Mucosa of gallbladder (tissue), 1 donor: ENCODE results near the gene VPS37B. TPM values are rescaled to one million over a fixed set of nuclear protein-coding genes. Genes with fewer than 3 reads are reported as not detected.
A peak's percentile ranks its signal among the peaks of the same experiment; 100 is the strongest.

Experiments used
- DNase-seq: peaks from one replicate; pipeline ENCODE4 v3.0.0-alpha.2; 2020; ENCODE audit warnings: low spot score
- total RNA-seq: library from RNA; stranded (reverse); gene quantifications from one replicate; pipeline ENCODE4 v1.2.1, GENCODE V29; 2021
- donor health status: DM: no; HTN: no; CAD: no.

VPS37B gene
- total RNA-seq, 1 donor from 2014 or later = 45.8 TPM

DNA sequence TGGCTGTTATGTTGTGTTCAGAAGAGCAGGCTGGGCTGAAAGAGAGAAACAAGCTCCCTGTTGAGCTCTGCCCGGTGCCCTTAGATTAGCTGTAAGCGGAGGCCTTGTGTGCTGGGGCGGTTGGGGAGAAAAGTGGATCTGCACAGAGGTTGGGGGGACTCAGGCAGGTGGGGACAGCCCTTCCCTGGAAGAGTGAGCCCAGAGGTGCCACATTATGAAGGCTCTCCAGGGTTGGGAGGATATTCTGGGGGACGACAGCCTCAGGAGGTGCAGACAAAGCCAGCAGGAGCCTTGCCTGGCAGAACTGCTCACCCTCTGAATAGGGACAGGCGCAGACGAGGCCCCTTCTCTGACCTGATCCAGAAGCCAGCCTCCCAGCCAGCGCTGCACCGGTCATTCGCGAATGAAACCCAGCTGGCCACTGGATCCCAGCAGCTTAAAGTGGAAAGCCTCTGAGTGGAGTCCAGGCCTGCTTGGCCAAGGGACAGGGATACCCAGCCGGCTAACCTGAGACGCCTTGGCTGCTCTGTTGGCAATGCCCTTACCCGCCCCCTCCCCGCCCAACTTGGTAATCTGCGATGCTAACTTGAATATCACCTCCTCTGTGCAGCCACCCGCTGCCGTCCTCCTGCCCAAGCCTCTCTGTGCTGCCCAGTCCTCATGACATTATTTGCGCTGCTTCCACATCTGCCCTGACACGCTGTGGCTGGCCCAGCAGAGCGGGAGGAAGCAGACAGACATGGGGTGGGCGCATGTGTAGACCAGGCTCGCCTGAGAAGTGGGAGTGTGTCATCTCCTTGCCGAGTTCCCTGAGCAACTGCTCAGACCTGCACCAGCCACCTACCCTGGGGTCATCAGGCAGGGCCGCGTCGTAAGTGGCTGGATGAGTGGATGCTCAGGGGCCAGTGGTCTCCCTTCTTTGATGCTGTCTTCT lies 55.1 kb downstream of the VPS37B start:
- no peak for DNase-seq

DNA sequence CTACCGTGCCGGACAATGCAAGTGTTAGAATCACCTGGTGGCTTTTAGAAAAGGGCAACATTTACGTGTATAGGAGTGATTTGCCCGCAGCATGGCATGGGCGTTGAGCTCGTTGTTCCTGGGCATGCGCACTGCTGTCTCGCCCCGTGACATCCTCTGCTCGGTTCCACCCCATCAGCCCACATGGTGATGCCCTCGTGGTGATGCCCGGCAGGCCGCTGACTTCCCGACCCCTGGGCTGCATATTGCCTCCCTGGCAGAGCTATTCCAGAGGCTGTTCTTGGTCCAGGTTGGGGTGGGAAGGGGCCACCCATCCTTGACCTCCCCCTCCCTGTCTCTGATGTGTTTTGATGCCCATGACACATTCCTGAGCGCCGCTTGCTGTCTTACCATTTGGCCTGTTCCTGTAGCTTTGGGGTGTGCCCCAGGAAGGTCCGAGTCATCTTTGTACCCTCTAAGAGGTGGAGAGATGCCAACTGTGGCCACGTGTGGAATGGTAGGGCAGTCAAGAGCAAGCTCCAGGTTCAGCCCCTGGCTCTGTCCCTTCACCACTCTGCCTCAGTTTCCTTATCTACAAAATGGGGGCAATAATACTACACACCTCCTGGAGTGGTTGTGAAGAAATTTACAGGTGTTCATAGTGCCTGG lies 55.9 kb downstream of the VPS37B start:
- no peak for DNase-seq

GRCh38 chr12:122838841-122839240 lies 57.1 kb downstream of the VPS37B start:
- no peak for DNase-seq

DNA sequence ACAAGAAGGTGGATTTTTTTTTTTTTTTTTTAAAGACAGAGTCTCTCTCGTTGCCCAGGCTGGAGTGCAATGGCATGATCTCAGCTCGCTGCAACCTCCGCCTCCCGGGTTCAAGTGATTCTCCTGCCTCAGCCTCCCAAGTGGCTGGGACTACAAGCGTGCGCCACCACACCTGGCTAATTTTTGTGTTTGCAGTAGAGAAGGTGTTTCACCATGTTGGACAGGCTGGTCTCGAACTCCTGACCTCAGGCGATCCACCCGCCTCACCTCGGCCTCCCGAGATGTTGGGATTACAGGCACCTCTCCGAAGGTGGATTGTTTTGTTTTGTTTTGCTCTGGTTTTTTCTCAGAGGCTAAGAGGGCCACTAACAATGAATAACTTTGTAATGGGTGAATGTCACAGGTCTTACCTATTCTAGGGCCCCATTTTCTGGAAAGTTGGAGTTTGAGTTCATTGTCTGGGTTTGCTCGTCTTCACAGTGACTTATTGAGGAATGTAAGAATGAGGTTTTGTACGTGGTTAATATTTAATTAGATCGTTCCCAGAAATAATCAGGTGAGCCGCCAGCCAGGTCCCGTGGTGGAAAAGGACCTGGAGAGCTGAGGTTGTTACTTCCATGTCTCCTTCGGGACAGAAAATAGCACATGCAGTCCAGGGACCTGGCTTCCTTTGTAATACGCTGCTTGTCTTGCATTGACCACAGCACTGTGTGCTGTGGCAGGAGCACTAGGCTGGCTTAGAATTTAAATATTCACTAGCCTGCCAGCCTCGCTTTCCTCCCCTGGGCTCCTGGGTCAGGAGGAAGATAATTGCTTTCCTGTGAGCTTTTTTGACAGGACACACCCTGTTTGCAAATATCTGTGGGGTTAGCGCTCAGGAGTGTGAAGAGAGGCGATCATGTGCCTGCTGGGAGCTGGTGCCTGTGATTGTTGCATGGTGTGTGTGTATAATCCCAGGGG lies 58.3 kb downstream of the VPS37B start:
- peak; percentile 66 for DNase-seq

- DNase-seq = peak; percentile 45
Observed at GRCh38 chr12:122836027-122836921, 59.6 kb downstream of the VPS37B start.

DNA sequence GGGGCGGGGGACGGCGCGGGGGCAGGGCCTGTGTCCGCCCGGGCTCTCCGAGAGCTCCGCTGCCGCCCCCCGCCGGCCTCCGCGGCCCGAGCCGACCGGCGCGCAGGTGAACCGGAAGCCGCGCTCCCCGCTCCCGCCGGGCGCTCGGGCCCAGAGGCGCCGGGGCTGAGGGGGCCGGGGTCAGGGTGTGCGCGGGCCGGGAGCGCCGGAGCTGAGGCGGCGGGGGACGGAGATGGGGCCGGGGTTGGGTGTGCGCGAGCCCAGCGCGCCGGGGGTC lies 60.2 kb downstream of the VPS37B start:
- no peak for DNase-seq

- DNase-seq = peak; percentile 48
Observed at GRCh38 chr12:122834921-122835749, 60.8 kb downstream of the VPS37B start, which contains the start of gene HIP1R. Gene HIP1R (plus strand): TSS chr12:122835457. CDS start chr12:122835551, 94 bp downstream.

DNA sequence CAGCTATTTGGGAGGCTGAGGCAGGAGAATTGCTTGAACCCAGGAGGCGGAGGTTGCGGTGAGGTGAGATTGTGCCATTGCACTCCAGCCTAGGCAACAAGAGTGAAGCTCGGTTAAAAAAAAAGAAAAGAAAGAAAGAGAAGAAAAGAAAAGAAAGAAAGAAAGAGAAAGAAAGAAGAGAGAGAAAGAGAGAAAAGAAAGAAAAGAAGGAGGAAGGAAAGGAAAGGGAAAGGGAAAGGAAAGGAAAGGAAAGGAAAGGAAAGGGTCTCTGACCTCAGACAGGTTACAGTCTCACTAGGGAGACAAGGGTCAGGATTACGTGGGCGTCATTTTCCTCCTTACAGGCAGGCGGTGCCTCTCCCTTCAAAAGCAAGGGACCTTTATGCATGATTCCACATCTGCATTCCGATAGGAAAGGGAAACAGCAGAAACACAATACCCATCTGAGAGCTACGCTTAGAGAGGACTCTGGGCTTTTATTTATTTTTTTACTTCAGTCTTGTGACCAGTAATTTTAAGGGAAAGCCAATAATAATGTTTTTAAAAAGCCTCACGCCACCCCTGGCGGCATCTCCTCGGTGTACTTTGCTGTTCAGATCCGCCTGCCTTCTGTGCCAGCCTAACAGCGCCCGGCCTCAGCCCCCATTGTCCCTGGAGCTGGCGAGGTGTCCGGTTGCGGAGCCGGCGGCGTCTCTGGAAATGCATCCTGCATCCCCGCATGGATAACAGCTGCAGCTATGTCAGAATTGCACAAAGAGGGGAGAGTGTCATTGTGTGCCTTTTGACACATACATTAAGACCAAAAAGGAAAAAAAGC lies 61.6 kb downstream of the VPS37B start:
- DNase-seq = no peak

- DNase-seq = no peak
Observed at GRCh38 chr12:122830517-122831214, 65.3 kb downstream of the VPS37B start.

- no peak for DNase-seq
Observed at GRCh38 chr12:122827258-122827657, 68.7 kb downstream of the VPS37B start.

DNA sequence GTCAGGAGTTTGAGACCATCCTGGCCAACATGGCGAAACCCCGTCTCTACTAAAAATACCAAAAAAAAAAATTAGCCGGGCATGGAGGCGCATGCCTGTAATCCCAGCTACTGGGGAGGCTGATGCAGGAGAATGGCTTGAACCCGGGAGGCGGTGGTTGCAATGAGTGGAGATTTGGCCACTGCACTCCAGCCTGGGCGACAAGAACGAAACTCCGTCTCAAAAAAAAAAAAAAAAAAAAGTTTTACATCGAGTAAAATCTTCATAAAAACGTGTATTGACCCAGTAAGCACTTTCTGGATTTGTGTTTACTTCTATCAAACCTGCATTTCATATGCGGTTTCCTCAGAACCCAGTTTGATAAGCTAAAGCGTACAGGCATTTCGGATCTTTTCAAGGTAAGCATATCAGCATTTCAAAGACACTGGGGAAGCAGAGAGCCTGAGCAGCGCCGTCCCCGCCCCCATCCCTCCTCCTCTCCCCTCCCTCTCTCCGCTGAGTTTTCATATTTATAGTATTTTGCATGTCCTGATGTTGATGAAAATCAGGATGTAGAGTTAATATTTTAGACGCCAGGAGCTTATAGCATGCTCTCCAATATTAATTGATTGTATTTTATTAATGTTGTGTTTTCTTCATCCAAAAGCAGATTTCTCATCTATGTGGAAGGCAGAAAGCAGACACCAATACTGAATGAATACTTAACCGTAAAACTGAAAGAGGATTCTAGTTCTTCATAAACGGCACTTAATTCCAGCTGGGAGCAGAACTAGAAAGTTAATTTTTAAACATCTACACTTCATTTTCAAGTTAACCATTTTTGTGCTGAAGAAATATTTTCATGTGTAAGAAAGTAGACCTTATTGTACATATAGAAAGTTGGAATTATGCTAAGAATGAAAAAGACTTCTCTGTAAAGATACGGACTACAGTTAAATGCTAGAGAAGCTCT lies 69.9 kb downstream of the VPS37B start:
- no peak for DNase-seq

- no peak for DNase-seq
Observed at GRCh38 chr12:122823429-122823828, 72.5 kb downstream of the VPS37B start.

- DNase-seq = no peak
Observed at GRCh38 chr12:122820838-122821271, 75.1 kb downstream of the VPS37B start.

- DNase-seq = no peak
Observed at GRCh38 chr12:122820138-122820537, 75.8 kb downstream of the VPS37B start.

GRCh38 chr12:122819209-122819785 lies 76.6 kb downstream of the VPS37B start:
- DNase-seq = no peak
